ENCODE results near the gene FAM193B.
"Not testable (repeated sequence)": the region's sequence is repeated elsewhere in the genome, so short reads cannot be mapped to it uniquely, and the experiment has no call there.

FAM193B gene

GRCh38 chr5:177487144-177487543, 67.2 kb downstream of the FAM193B start:
- Histone ChIP-seq H3K36me3 (ENCODE audit: control insufficient read depth, insufficient read depth, low read length) (peaks cover 53% of the 10 kb centered on the region), H3K4me3 (ENCODE audit: low read length) (no peak overlapping the region), H3K4me1 (ENCODE audit: control insufficient read depth, insufficient read depth, low read length) (0 out of 2 replicates have a peak, but pooled peaks cover 1% of the 10 kb centered on the region), H3K9me3 (ENCODE audit: control insufficient read depth, insufficient read depth, low read length) (no peaks in the 10 kb centered on the region), H3K27me3 (ENCODE audit: control insufficient read depth, insufficient read depth, low read length) (no peaks in the 10 kb centered on the region), H3K27ac (ENCODE audit: low read length) (no peak overlapping the region)
- no CpG with 5 or more reads among the region's 8 CpGs for WGBS (ENCODE audit: insufficient coverage, insufficient read length)
- DNase-seq (ENCODE audit: low read depth, low spot score) = no peak

- WGBS (ENCODE audit: insufficient coverage, insufficient read length) = no CpG with 5 or more reads among the region's 3 CpGs
- Histone ChIP-seq H3K9me3 (ENCODE audit: control insufficient read depth, insufficient read depth, low read length) (no peaks in the 10 kb centered on the region), H3K27me3 (ENCODE audit: control insufficient read depth, insufficient read depth, low read length) (no peaks in the 10 kb centered on the region), H3K36me3 (ENCODE audit: control insufficient read depth, insufficient read depth, low read length) (peaks cover 50% of the 10 kb centered on the region), H3K4me3 (ENCODE audit: low read length) (no peak overlapping the region), H3K27ac (ENCODE audit: low read length) (no peak overlapping the region), H3K4me1 (ENCODE audit: control insufficient read depth, insufficient read depth, low read length) (no peaks in the 10 kb centered on the region)
- no peak for DNase-seq (ENCODE audit: low read depth, low spot score)
Observed at GRCh38 chr5:177486256-177486655, 68.1 kb downstream of the FAM193B start.

- H3K9me3 ChIP-seq (ENCODE audit: control insufficient read depth, insufficient read depth, low read length); H3K27me3 ChIP-seq (ENCODE audit: control insufficient read depth, insufficient read depth, low read length); H3K4me3 ChIP-seq (ENCODE audit: low read length); H3K4me1 ChIP-seq (ENCODE audit: control insufficient read depth, insufficient read depth, low read length); H3K27ac ChIP-seq (ENCODE audit: low read length); DNase-seq (ENCODE audit: low read depth, low spot score): not testable (repeated sequence)
- H3K36me3 ChIP-seq (ENCODE audit: control insufficient read depth, insufficient read depth, low read length) = peaks cover 45% of the 10 kb centered on the region
- WGBS (ENCODE audit: insufficient coverage, insufficient read length) = no CpG with 5 or more reads among the region's 3 CpGs
Observed at GRCh38 chr5:177485753-177486152, 68.6 kb downstream of the FAM193B start.

GRCh38 chr5:177484902-177485549, 69.3 kb downstream of the FAM193B start:
- Histone ChIP-seq H3K36me3 (ENCODE audit: control insufficient read depth, insufficient read depth, low read length) (peaks cover 38% of the 10 kb centered on the region), H3K4me1 (ENCODE audit: control insufficient read depth, insufficient read depth, low read length) (no peaks in the 10 kb centered on the region), H3K9me3 (ENCODE audit: control insufficient read depth, insufficient read depth, low read length) (no peaks in the 10 kb centered on the region), H3K27ac (ENCODE audit: low read length) (no peak overlapping the region), H3K4me3 (ENCODE audit: low read length) (no peak overlapping the region), H3K27me3 (ENCODE audit: control insufficient read depth, insufficient read depth, low read length) (no peaks in the 10 kb centered on the region)
- DNase-seq (ENCODE audit: low read depth, low spot score) = no peak
- WGBS (ENCODE audit: insufficient coverage, insufficient read length) = no CpG with 5 or more reads among the region's 13 CpGs

- Histone ChIP-seq H3K9me3 (ENCODE audit: control insufficient read depth, insufficient read depth, low read length) (no peaks in the 10 kb centered on the region), H3K36me3 (ENCODE audit: control insufficient read depth, insufficient read depth, low read length) (peaks cover 32% of the 10 kb centered on the region), H3K4me1 (ENCODE audit: control insufficient read depth, insufficient read depth, low read length) (no peaks in the 10 kb centered on the region), H3K27me3 (ENCODE audit: control insufficient read depth, insufficient read depth, low read length) (no peaks in the 10 kb centered on the region), H3K4me3 (ENCODE audit: low read length) (no peak overlapping the region), H3K27ac (ENCODE audit: low read length) (no peak overlapping the region)
- no peak for DNase-seq (ENCODE audit: low read depth, low spot score)
- no CpG with 5 or more reads among the region's 22 CpGs for WGBS (ENCODE audit: insufficient coverage, insufficient read length)
Observed at GRCh38 chr5:177483994-177484901, 70.1 kb downstream of the FAM193B start.

GRCh38 chr5:177483042-177483441, 71.3 kb downstream of the FAM193B start:
- Histone ChIP-seq H3K4me3 (ENCODE audit: low read length) (no peak overlapping the region), H3K9me3 (ENCODE audit: control insufficient read depth, insufficient read depth, low read length) (no peaks in the 10 kb centered on the region), H3K4me1 (ENCODE audit: control insufficient read depth, insufficient read depth, low read length) (no peaks in the 10 kb centered on the region), H3K36me3 (ENCODE audit: control insufficient read depth, insufficient read depth, low read length) (peaks cover 26% of the 10 kb centered on the region), H3K27ac (ENCODE audit: low read length) (no peak overlapping the region), H3K27me3 (ENCODE audit: control insufficient read depth, insufficient read depth, low read length) (no peaks in the 10 kb centered on the region)
- DNase-seq (ENCODE audit: low read depth, low spot score) = no peak
- no CpG with 5 or more reads among the region's 9 CpGs for WGBS (ENCODE audit: insufficient coverage, insufficient read length)

- Histone ChIP-seq H3K9me3 (ENCODE audit: control insufficient read depth, insufficient read depth, low read length) (no peaks in the 10 kb centered on the region), H3K27me3 (ENCODE audit: control insufficient read depth, insufficient read depth, low read length) (no peaks in the 10 kb centered on the region), H3K4me3 (ENCODE audit: low read length) (no peak overlapping the region), H3K36me3 (ENCODE audit: control insufficient read depth, insufficient read depth, low read length) (peaks cover 19% of the 10 kb centered on the region), H3K27ac (ENCODE audit: low read length) (no peak overlapping the region), H3K4me1 (ENCODE audit: control insufficient read depth, insufficient read depth, low read length) (no peaks in the 10 kb centered on the region)
- DNase-seq (ENCODE audit: low read depth, low spot score) = no peak
- 100% methylated on average over 5 of the region's 10 CpGs for WGBS (ENCODE audit: insufficient coverage, insufficient read length)
Observed at GRCh38 chr5:177482359-177482795, 72.0 kb downstream of the FAM193B start.

GRCh38 chr5:177479774-177480173, 74.6 kb downstream of the FAM193B start:
- Histone ChIP-seq H3K27ac (ENCODE audit: low read length) (no peak overlapping the region), H3K4me1 (ENCODE audit: control insufficient read depth, insufficient read depth, low read length) (peaks cover 4% of the 10 kb centered on the region; the same call in 1 of the 2 replicates), H3K36me3 (ENCODE audit: control insufficient read depth, insufficient read depth, low read length) (peaks cover 10% of the 10 kb centered on the region; the same call in 1 of the 2 replicates), H3K27me3 (ENCODE audit: control insufficient read depth, insufficient read depth, low read length) (no peaks in the 10 kb centered on the region), H3K4me3 (ENCODE audit: low read length) (no peak overlapping the region), H3K9me3 (ENCODE audit: control insufficient read depth, insufficient read depth, low read length) (no peaks in the 10 kb centered on the region)
- no peak for DNase-seq (ENCODE audit: low read depth, low spot score)
- WGBS (ENCODE audit: insufficient coverage, insufficient read length) = no CpG with 5 or more reads among the region's 14 CpGs

GRCh38 chr5:177478711-177479646, 75.4 kb downstream of the FAM193B start:
- WGBS (ENCODE audit: insufficient coverage, insufficient read length) = no CpG with 5 or more reads among the region's 18 CpGs
- H3K4me1 ChIP-seq (ENCODE audit: control insufficient read depth, insufficient read depth, low read length) = peaks cover 9% of the 10 kb centered on the region; the same call in 1 of the 2 replicates
- no peak overlapping the region for H3K27ac ChIP-seq (ENCODE audit: low read length)
- no peak overlapping the region for H3K4me3 ChIP-seq (ENCODE audit: low read length)
- DNase-seq (ENCODE audit: low read depth, low spot score) = no peak
- peaks cover 9% of the 10 kb centered on the region; the same call in 1 of the 2 replicates for H3K36me3 ChIP-seq (ENCODE audit: control insufficient read depth, insufficient read depth, low read length)
- no peaks in the 10 kb centered on the region for H3K27me3 ChIP-seq (ENCODE audit: control insufficient read depth, insufficient read depth, low read length)
- H3K9me3 ChIP-seq (ENCODE audit: control insufficient read depth, insufficient read depth, low read length) = no peaks in the 10 kb centered on the region

Data from iPS DF 6.9 (cell line).